ENCODE data around the gene RTKN. TPM values are rescaled to one million over a fixed set of nuclear protein-coding genes. Genes with fewer than 3 reads are reported as not detected.
"Not testable (repeated sequence)": the region's sequence is repeated elsewhere in the genome, so short reads cannot be mapped to it uniquely, and the experiment has no call there.

The RTKN gene
- total RNA-seq, 1 donor from 2014 or later = 24.6 TPM

- intact Hi-C loops (cut with DNase I) = no loop called here
- Histone ChIP-seq H3K4me3 (peak within 1 kb of the TSS; percentile 56 to 69), H3K27me3 (no peaks in the 10 kb centered on the region), H3K36me3 (no peaks in the 10 kb centered on the region), H3K4me1 (peaks cover 19% of the 10 kb centered on the region), H3K9me3 (no peaks in the 10 kb centered on the region), H3K27ac (peak within 1 kb of the TSS; percentile 56)
- TF ChIP-seq POLR2AphosphoS5 (IDR thresholded peaks at IDR 0.05; ENCODE audit: insufficient read depth in 1 of 2, low read depth in 1 of 2) (peak in 1 of 2 donors; percentile 72), CTCF (IDR thresholded peaks at IDR 0.05) (no peak), POLR2A (IDR thresholded peaks at IDR 0.05) (no peak)
- DNase-seq (ENCODE audit: extremely low spot score in 2 of 2) = no peak
Measured at GRCh38 chr2:74421221-74421870, 20.4 kb downstream of the RTKN start, which contains the start of the genes C2orf81 and WDR54. TSS of gene C2orf81 (minus strand) at chr2:74421619. CDS start at chr2:74421560, 59 bp downstream. TSS of gene WDR54 (plus strand) at chr2:74421730. CDS start at chr2:74422154, 424 bp downstream.

GRCh38 chr2:74420443-74421103, 21.2 kb downstream of the RTKN start:
- DNase-seq (ENCODE audit: extremely low spot score in 2 of 2); H3K36me3 ChIP-seq; H3K9me3 ChIP-seq; H3K27me3 ChIP-seq; H3K27ac ChIP-seq; intact Hi-C loops (cut with DNase I): not testable (repeated sequence)
- Histone ChIP-seq H3K4me1 (peaks cover 23% of the 10 kb centered on the region), H3K4me3 (peak overlapping the region in 1 of 2 donors; percentile 56)

- Histone ChIP-seq H3K36me3 (no peaks in the 10 kb centered on the region), H3K27ac (no peak overlapping the region), H3K9me3 (no peaks in the 10 kb centered on the region), H3K4me1 (peaks cover 27% of the 10 kb centered on the region), H3K4me3 (no peak overlapping the region), H3K27me3 (no peaks in the 10 kb centered on the region)
- TF ChIP-seq CTCF (IDR thresholded peaks at IDR 0.05) (no peak), POLR2AphosphoS5 (IDR thresholded peaks at IDR 0.05; ENCODE audit: insufficient read depth in 1 of 2, low read depth in 1 of 2) (no peak), POLR2A (IDR thresholded peaks at IDR 0.05) (no peak)
- no peak for DNase-seq (ENCODE audit: extremely low spot score in 2 of 2)
- intact Hi-C loops (cut with DNase I) = no loop called here
Measured at GRCh38 chr2:74420006-74420405, 21.7 kb downstream of the RTKN start.

- no peaks in the 10 kb centered on the region for H3K27me3 ChIP-seq
- no peak overlapping the region for H3K4me3 ChIP-seq
- H3K36me3 ChIP-seq = no peaks in the 10 kb centered on the region
- no peak for DNase-seq (ENCODE audit: extremely low spot score in 2 of 2)
- peaks cover 34% of the 10 kb centered on the region for H3K4me1 ChIP-seq
- no peak for TF ChIP-seq POLR2A (IDR thresholded peaks at IDR 0.05)
- no peak for TF ChIP-seq POLR2AphosphoS5 (IDR thresholded peaks at IDR 0.05; ENCODE audit: insufficient read depth in 1 of 2, low read depth in 1 of 2)
- TF ChIP-seq CTCF (IDR thresholded peaks at IDR 0.05) = no peak
- no peak overlapping the region for H3K27ac ChIP-seq
- H3K9me3 ChIP-seq = no peaks in the 10 kb centered on the region
- intact Hi-C loops (cut with DNase I) = no loop called here
Measured at GRCh38 chr2:74419345-74419744, 22.4 kb downstream of the RTKN start.

GRCh38 chr2:74418312-74418711, 23.4 kb downstream of the RTKN start:
- Histone ChIP-seq H3K4me1 (peaks cover 39% of the 10 kb centered on the region), H3K4me3 (no peak overlapping the region), H3K36me3 (no peaks in the 10 kb centered on the region), H3K27ac (no peak overlapping the region), H3K27me3 (no peaks in the 10 kb centered on the region), H3K9me3 (no peaks in the 10 kb centered on the region)
- no peak for TF ChIP-seq POLR2A (IDR thresholded peaks at IDR 0.05)
- TF ChIP-seq POLR2AphosphoS5 (IDR thresholded peaks at IDR 0.05; ENCODE audit: insufficient read depth in 1 of 2, low read depth in 1 of 2) = no peak
- TF ChIP-seq CTCF (IDR thresholded peaks at IDR 0.05) = no peak
- no peak for DNase-seq (ENCODE audit: extremely low spot score in 2 of 2)
- intact Hi-C loops (cut with DNase I) = no loop called here

All from vagina (tissue), 2 donors.